GM06990 (cell line): ENCODE results near the gene PLSCR4.

Source experiments
- DNase-seq: peaks from one replicate; pipeline ENCODE4 v3.0.0-alpha.2; 2011; ENCODE audit not compliant: insufficient read length; ENCODE audit errors: extremely low read depth
- H3K27me3 ChIP-seq: replicated peaks from 2 replicates; pipeline ENCODE4 v1.6.0; 2011; ENCODE audit warnings: low read length; ENCODE audit not compliant: control insufficient read depth, insufficient read depth
- H3K36me3 ChIP-seq: 2 replicates; pipeline ENCODE4 v1.5.1; 2011; ENCODE audit warnings: low read length; ENCODE audit not compliant: control insufficient read depth, insufficient read depth
- H3K4me3 ChIP-seq: replicated peaks from 2 replicates; pipeline ENCODE4 v1.5.1; 2011; ENCODE audit warnings: low read depth, mild to moderate bottlenecking, control low read depth, low read length
- TF ChIP-seq, protein P1 (sequence below): IDR thresholded peaks from 2 replicates; pipeline ENCODE4 v1.5.1; 2011; ENCODE audit warnings: low read length, control low read depth, mild to moderate bottlenecking, inconsistent platforms; ENCODE audit not compliant: insufficient read depth, poor library complexity, severe bottlenecking

Gene PLSCR4

DNA sequence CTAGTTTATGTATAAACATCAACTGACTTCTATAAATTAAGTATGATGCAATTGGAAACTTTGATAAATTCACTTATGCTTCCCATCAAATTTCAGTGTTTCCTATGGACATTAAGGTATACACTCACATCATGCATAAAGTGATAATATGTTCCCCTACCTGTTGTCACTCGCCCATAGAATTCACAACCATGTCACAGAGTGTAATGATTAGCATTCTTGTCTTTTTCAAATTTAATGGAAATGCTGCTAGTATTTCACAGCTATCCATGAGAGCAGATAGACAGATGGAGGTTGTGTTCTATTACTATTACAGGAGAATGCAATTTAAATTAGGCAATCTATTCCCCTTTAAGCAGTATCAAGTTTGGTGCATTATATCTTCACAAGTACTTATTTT, 984 bp downstream of the PLSCR4 start:
- no peak for DNase-seq
- TF ChIP-seq, protein P1, sequence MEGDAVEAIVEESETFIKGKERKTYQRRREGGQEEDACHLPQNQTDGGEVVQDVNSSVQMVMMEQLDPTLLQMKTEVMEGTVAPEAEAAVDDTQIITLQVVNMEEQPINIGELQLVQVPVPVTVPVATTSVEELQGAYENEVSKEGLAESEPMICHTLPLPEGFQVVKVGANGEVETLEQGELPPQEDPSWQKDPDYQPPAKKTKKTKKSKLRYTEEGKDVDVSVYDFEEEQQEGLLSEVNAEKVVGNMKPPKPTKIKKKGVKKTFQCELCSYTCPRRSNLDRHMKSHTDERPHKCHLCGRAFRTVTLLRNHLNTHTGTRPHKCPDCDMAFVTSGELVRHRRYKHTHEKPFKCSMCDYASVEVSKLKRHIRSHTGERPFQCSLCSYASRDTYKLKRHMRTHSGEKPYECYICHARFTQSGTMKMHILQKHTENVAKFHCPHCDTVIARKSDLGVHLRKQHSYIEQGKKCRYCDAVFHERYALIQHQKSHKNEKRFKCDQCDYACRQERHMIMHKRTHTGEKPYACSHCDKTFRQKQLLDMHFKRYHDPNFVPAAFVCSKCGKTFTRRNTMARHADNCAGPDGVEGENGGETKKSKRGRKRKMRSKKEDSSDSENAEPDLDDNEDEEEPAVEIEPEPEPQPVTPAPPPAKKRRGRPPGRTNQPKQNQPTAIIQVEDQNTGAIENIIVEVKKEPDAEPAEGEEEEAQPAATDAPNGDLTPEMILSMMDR, result no peak
- Histone ChIP-seq H3K4me3 (no peak overlapping the region), H3K36me3 (no peaks in the 10 kb centered on the region), H3K27me3 (no peaks in the 10 kb centered on the region; the same call in 1 of the 2 replicates)

DNA sequence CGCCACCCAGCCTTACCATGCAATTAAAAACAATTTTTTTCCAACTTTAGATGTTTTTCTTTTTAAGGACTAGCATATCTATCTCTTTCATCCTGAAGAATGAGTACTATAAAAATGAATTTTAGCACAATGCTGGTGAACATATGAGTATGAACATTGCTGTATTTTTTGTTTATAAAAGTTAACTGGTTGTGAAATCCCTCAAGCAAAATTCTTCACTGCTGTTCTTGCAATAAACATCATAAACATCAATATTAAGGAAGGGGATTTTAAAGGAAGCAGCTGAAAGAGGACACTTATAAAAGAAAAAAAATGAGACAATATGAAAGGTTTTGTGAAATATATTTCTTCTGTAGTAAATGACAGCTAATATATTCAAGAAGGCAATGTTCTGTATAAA, 3.0 kb downstream of the PLSCR4 start:
- H3K36me3 ChIP-seq, result no peaks in the 10 kb centered on the region
- H3K27me3 ChIP-seq, result no peaks in the 10 kb centered on the region; the same call in 1 of the 2 replicates
- H3K4me3 ChIP-seq, result no peak overlapping the region
- TF ChIP-seq, protein P1, result no peak
- no peak for DNase-seq

DNA sequence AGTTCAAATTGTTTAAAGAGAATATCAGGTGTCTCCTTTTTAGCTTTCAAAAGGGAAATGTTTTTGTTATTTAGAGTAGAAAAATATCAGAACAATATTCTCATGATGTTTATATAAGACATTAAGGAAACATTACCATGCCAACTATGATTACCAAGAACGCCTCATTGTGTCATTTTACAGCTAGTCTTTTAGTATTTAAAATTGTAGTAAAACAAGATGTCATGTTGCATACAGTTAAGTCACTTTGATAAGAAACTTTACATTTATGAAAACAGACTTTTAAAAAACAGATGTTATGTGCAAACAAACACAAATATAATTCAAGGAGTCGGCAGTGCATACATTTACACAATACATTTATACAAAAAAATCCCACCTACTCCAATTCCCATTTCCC, 4.4 kb downstream of the PLSCR4 start:
- Histone ChIP-seq H3K36me3 (no peaks in the 10 kb centered on the region), H3K27me3 (no peaks in the 10 kb centered on the region; the same call in 1 of the 2 replicates), H3K4me3 (no peak overlapping the region)
- TF ChIP-seq, protein P1, result no peak
- no peak for DNase-seq

GRCh38 chr3:146243559-146243958, 7.3 kb downstream of the PLSCR4 start:
- H3K36me3 ChIP-seq, result no peaks in the 10 kb centered on the region
- H3K4me3 ChIP-seq, result no peak overlapping the region
- no peak for DNase-seq
- H3K27me3 ChIP-seq, result no peaks in the 10 kb centered on the region
- TF ChIP-seq, protein P1, result no peak

- TF ChIP-seq, protein P1, result no peak
- Histone ChIP-seq H3K36me3 (no peaks in the 10 kb centered on the region), H3K27me3 (no peaks in the 10 kb centered on the region), H3K4me3 (no peak overlapping the region)
- DNase-seq, result no peak
These were observed 9.2 kb downstream of the PLSCR4 start for GRCh38 chr3:146241523-146242240.
